HCT116 (cell line): ENCODE results near the gene TM9SF1. TPM values are rescaled to one million over a fixed set of nuclear protein-coding genes. Genes with fewer than 3 reads are reported as not detected.

Experiments used
- ATAC-seq: fragments of 200-7000 bp; cut with Tn5 transposase; 2 replicates; pipeline ENCODE4 v1.9.1; 2020; ENCODE audit warnings: mild to moderate bottlenecking, moderate library complexity
- BruUV-seq: library from RNA; stranded (reverse); fragments of 400-500 nt; replicated peaks from 2 replicates; lab custom pipeline; 2021; lab: Mats Ljungman, UMichigan
- CTCF ChIA-PET: fragments of 300-600 bp; sonication (Branson Sonifier 250); formaldehyde crosslinking; loops from one replicate; lab custom pipeline; 2021; ENCODE audit warnings: antibody characterized with exemption; lab: Charles Lee
- POLR2A ChIA-PET: fragments of 300-600, 350-600 bp; sonication (Branson Sonifier 250); formaldehyde crosslinking; loops from one replicate; lab custom pipeline; 2021; ENCODE audit warnings: antibody characterized with exemption; lab: Charles Lee
- RAD21 ChIA-PET, 2 experiments: fragments of 300-600 bp; sonication (Branson Sonifier 250); formaldehyde crosslinking; loops; one replicate each; lab custom pipeline; 2023; ENCODE audit warnings: low total read pairs in 2 of 2; ENCODE audit not compliant: uncharacterized antibody in 2 of 2, unreplicated experiment in 2 of 2, low non-redundant PET in 1 of 2; lab: Charles Lee
- DNase-seq: peaks from one replicate; pipeline ENCODE4 v3.0.0-alpha.2; 2010; ENCODE audit warnings: low read depth, low spot score
- H2AFZ ChIP-seq: fragments of 200-600 bp; shearing (Covaris generic), sonication (generic); 2 replicates; pipeline ENCODE4 v1.6.1; 2017; ENCODE audit warnings: low read depth, mixed run types, mixed read lengths, antibody characterized with exemption, low read length; ENCODE audit not compliant: poor library complexity, severe bottlenecking
- H3K27ac ChIP-seq: 2 replicates; pipeline ENCODE4 v1.5.1; 2012; ENCODE audit warnings: low read depth, low read length
- H3K27me3 ChIP-seq: fragments of 200-600 bp; sonication (generic); 2 replicates; pipeline ENCODE4 v1.6.1; 2016; ENCODE audit warnings: mixed run types, low read length, mixed read lengths; ENCODE audit not compliant: insufficient read depth
- H3K36me3 ChIP-seq, 2 experiments: fragments of 200-500 bp in 1 of 2; fragments of 200-600 bp in 1 of 2; sonication (Bioruptor generic) in 1 of 2; sonication (generic) in 1 of 2; 2 replicates each; pipeline versions ENCODE4 v1.5.1 to v1.6.1; 2014 to 2016; ENCODE audit warnings: low read length in 2 of 2, inconsistent platforms in 1 of 2, mixed read lengths in 1 of 2, mixed run types in 1 of 2; ENCODE audit not compliant: insufficient read depth in 2 of 2, control insufficient read depth in 1 of 2
- H3K4me1 ChIP-seq, 2 experiments: fragments of 200-600 bp in 1 of 2; sonication (generic) in 1 of 2; 2 replicates each; pipeline versions ENCODE4 v1.5.1 to v1.6.1; 2012 to 2017; ENCODE audit warnings: low read length in 2 of 2, inconsistent platforms in 1 of 2, mild to moderate bottlenecking in 1 of 2, mixed read lengths in 1 of 2, mixed run types in 1 of 2, moderate library complexity in 1 of 2; ENCODE audit not compliant: insufficient read depth in 2 of 2, control insufficient read depth in 1 of 2
- H3K4me2 ChIP-seq: fragments of 200-600 bp; sonication (generic); 2 replicates; pipeline ENCODE4 v1.6.1; 2017; ENCODE audit warnings: mixed run types, low read length, mixed read lengths
- H3K4me3 ChIP-seq, 2 experiments: fragments of 200-600 bp in 1 of 2; sonication (generic) in 1 of 2; replicated peaks in 1 of 2; 2 replicates each; pipeline ENCODE4 v1.5.1; 2011 to 2016; ENCODE audit warnings: low read length in 2 of 2, control low read depth in 1 of 2, low read depth in 1 of 2, mild to moderate bottlenecking in 1 of 2, mixed read lengths in 1 of 2, mixed run types in 1 of 2
- H3K79me2 ChIP-seq: fragments of 200-600 bp; sonication (generic); 2 replicates; pipeline ENCODE4 v1.6.1; 2017; ENCODE audit warnings: mild to moderate bottlenecking, mixed run types, low read length, moderate library complexity, mixed read lengths; ENCODE audit not compliant: insufficient read depth
- H3K9ac ChIP-seq: fragments of 200-600 bp; sonication (generic); 2 replicates; pipeline ENCODE4 v1.6.1; 2016; ENCODE audit warnings: low read length, mixed read lengths
- H3K9me2 ChIP-seq: fragments of 200-600 bp; sonication (generic), shearing (Covaris generic); 2 replicates; pipeline ENCODE4 v1.6.1; 2017; ENCODE audit warnings: mixed run types, mild to moderate bottlenecking, moderate library complexity; ENCODE audit not compliant: insufficient read depth
- H3K9me3 ChIP-seq, 2 experiments: fragments of 200-500 bp in 1 of 2; fragments of 200-600 bp in 1 of 2; sonication (Bioruptor generic) in 1 of 2; sonication (generic) in 1 of 2; 2 replicates each; pipeline ENCODE4 v1.6.1; 2014 to 2017; ENCODE audit warnings: low read length in 2 of 2, mixed read lengths in 2 of 2, inconsistent platforms in 1 of 2, low read depth in 1 of 2, mild to moderate bottlenecking in 1 of 2, mixed run types in 1 of 2, moderate library complexity in 1 of 2; ENCODE audit not compliant: control insufficient read depth in 1 of 2, insufficient read depth in 1 of 2
- H4K20me1 ChIP-seq: fragments of 200-600 bp; sonication (generic), shearing (Covaris generic); 2 replicates; pipeline ENCODE4 v1.6.1; 2017; ENCODE audit warnings: mixed run types, mild to moderate bottlenecking, moderate library complexity; ENCODE audit not compliant: insufficient read depth
- CEBPB ChIP-seq: IDR thresholded peaks from 2 replicates; pipeline ENCODE4 v1.6.1; 2012; ENCODE audit warnings: low read depth
- CTCF ChIP-seq, 3 experiments: fragments of 200-600 bp in 1 of 3; sonication (generic) in 1 of 3; IDR thresholded peaks in 2 of 3; conservative IDR thresholded peaks in 1 of 3; 2 replicates each; pipeline ENCODE4 v1.5.1; 2012 to 2017; ENCODE audit warnings: low read depth in 2 of 3, low read length in 2 of 3, antibody characterized with exemption in 1 of 3, borderline replicate concordance in 1 of 3, control low read depth in 1 of 3, mild to moderate bottlenecking in 1 of 3, mixed read lengths in 1 of 3, mixed run types in 1 of 3, moderate library complexity in 1 of 3; ENCODE audit not compliant: insufficient read depth in 1 of 3
- EGR1 ChIP-seq: IDR thresholded peaks from 2 replicates; pipeline ENCODE4 v1.6.1; 2012; ENCODE audit warnings: low read depth
- ELF1 ChIP-seq: IDR thresholded peaks from 2 replicates; pipeline ENCODE4 v1.6.1; 2012; ENCODE audit warnings: low read depth, borderline replicate concordance
- EZH2 ChIP-seq: fragments of 200-600 bp; sonication (generic); IDR thresholded peaks from 2 replicates; pipeline ENCODE4 v1.6.1; 2017; ENCODE audit warnings: antibody characterized with exemption, mixed run types
- POLR2A ChIP-seq: IDR thresholded peaks from 2 replicates; pipeline ENCODE4 v1.7.0; 2011; ENCODE audit warnings: borderline replicate concordance; ENCODE audit not compliant: insufficient read depth, insufficient read length; ENCODE audit errors: extremely low read depth
- POLR2AphosphoS5 ChIP-seq: IDR thresholded peaks from 2 replicates; pipeline ENCODE4 v1.6.1; 2011; ENCODE audit warnings: mild to moderate bottlenecking, low read depth, low read length, moderate library complexity
- RAD21 ChIP-seq: IDR thresholded peaks from 2 replicates; pipeline ENCODE4 v1.6.1; 2012; ENCODE audit warnings: low read depth, mild to moderate bottlenecking
- SIN3A ChIP-seq: IDR thresholded peaks from 2 replicates; pipeline ENCODE4 v1.6.1; 2012; ENCODE audit warnings: low read depth
- SRF ChIP-seq: IDR thresholded peaks from 2 replicates; pipeline ENCODE4 v1.6.1; 2012; ENCODE audit warnings: low read depth
- ZNF274 ChIP-seq: fragments of 200-500 bp; sonication (Bioruptor generic); IDR thresholded peaks from 2 replicates; pipeline ENCODE4 v1.6.1; 2014; ENCODE audit warnings: mild to moderate bottlenecking, low read depth, low read length, inconsistent platforms
- intact Hi-C: fragments of 100-400 bp; cut with micrococcal nuclease; formaldehyde crosslinking; loops from 2 replicates; pipeline ENCODE4 v1.10.0; 2022
- total RNA-seq: library from RNA; stranded (reverse); gene quantifications from one replicate; pipeline ENCODE4 v1.2.1, GENCODE V29; 2021; ENCODE audit not compliant: unreplicated experiment
- TF ChIP-seq, protein P1 (sequence below): IDR thresholded peaks from 2 replicates; pipeline ENCODE4 v1.6.1; 2012
- TF ChIP-seq, protein P2 (sequence below): IDR thresholded peaks from 2 replicates; pipeline ENCODE4 v1.6.1; 2012; ENCODE audit warnings: low read depth

Gene TM9SF1
- total RNA-seq, 1 experiment from 2014 or later = 35.2 TPM

DNA sequence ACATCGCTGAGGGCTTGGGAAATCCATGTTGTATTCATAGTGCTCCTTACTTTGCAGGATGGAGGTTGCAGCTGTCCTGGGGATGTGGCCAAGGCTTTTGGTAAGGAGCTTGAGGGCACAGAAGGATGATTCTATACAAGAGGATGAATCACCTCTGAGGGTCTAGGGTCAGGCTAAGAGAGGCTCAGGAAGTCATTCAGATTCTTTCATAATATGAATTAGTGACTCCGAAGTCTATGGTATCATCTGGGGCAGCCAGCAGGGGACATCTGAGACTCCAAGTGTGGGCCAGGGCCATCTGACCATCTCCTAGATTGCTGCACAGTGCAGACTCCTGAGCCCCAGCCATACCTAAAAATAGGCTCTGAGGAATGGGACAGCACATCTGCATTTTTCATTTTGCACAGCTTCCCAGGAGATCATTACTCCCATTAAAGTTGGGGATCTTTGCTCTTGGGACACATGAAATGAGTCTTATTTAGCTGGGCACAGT is 42.3 kb upstream of the TM9SF1 start:
- no peak overlapping the region for H3K4me3 ChIP-seq
- H3K9ac ChIP-seq = no peak overlapping the region
- RAD21 ChIA-PET = no interaction called here
- POLR2A ChIA-PET = no interaction called here
- BruUV-seq = no TSS peak
- H3K79me2 ChIP-seq = peaks cover 46% of the 10 kb centered on the region
- H3K27me3 ChIP-seq = no peaks in the 10 kb centered on the region
- intact Hi-C loops = no loop called here
- ATAC-seq (no peak), DNase-seq (no peak)
- TF ChIP-seq EGR1 (no peak), RAD21 (no peak), POLR2AphosphoS5 (no peak), ZNF274 (no peak), EZH2 (no peak), CTCF (IDR thresholded peaks at IDR 0.05 in 2 of 3, conservative IDR thresholded peaks at IDR 0.05 in 1 of 3; ENCODE audit: borderline replicate concordance in 1 of 3, insufficient read depth in 1 of 3, low read depth in 2 of 3, low read length in 2 of 3) (no peak), SRF (no peak), ELF1 (no peak), POLR2A (no peak), SIN3A (no peak), CEBPB (no peak)
- TF ChIP-seq, protein P1, sequence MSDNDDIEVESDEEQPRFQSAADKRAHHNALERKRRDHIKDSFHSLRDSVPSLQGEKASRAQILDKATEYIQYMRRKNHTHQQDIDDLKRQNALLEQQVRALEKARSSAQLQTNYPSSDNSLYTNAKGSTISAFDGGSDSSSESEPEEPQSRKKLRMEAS = no peak
- TF ChIP-seq, protein P2, sequence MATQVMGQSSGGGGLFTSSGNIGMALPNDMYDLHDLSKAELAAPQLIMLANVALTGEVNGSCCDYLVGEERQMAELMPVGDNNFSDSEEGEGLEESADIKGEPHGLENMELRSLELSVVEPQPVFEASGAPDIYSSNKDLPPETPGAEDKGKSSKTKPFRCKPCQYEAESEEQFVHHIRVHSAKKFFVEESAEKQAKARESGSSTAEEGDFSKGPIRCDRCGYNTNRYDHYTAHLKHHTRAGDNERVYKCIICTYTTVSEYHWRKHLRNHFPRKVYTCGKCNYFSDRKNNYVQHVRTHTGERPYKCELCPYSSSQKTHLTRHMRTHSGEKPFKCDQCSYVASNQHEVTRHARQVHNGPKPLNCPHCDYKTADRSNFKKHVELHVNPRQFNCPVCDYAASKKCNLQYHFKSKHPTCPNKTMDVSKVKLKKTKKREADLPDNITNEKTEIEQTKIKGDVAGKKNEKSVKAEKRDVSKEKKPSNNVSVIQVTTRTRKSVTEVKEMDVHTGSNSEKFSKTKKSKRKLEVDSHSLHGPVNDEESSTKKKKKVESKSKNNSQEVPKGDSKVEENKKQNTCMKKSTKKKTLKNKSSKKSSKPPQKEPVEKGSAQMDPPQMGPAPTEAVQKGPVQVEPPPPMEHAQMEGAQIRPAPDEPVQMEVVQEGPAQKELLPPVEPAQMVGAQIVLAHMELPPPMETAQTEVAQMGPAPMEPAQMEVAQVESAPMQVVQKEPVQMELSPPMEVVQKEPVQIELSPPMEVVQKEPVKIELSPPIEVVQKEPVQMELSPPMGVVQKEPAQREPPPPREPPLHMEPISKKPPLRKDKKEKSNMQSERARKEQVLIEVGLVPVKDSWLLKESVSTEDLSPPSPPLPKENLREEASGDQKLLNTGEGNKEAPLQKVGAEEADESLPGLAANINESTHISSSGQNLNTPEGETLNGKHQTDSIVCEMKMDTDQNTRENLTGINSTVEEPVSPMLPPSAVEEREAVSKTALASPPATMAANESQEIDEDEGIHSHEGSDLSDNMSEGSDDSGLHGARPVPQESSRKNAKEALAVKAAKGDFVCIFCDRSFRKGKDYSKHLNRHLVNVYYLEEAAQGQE = no peak
- H3K36me3 ChIP-seq = peaks cover 45 to 59% of the 10 kb centered on the region in 2 experiments; a peak in 3 of 4 replicates
- H2AFZ ChIP-seq = no peak overlapping the region
- H3K4me1 ChIP-seq = peaks cover 11 to 38% of the 10 kb centered on the region in 2 experiments
- no peaks in the 10 kb centered on the region for H4K20me1 ChIP-seq
- H3K27ac ChIP-seq = no peak overlapping the region
- CTCF ChIA-PET = interaction anchor here (0.9 to 1.1 kb wide), 2 partner anchors 34 to 194 kb away, joined by 3 read pairs; partner anchors contain the start of gene RABGGTA
- no peak overlapping the region for H3K4me2 ChIP-seq
- no peaks in the 10 kb centered on the region for H3K9me3 ChIP-seq
- no peaks in the 10 kb centered on the region for H3K9me2 ChIP-seq
